GM19351 (cell line): ENCODE results near the gene FMOD.
A peak's percentile ranks its signal among the peaks of the same experiment; 100 is the strongest.

Experiments
- ATAC-seq: cut with Tn5 transposase; IDR thresholded peaks from one replicate; pipeline ENCODE4 v1.9.1; 2021; ENCODE audit warnings: mild to moderate bottlenecking, moderate library complexity; ENCODE audit not compliant: unreplicated experiment

Gene FMOD

DNA sequence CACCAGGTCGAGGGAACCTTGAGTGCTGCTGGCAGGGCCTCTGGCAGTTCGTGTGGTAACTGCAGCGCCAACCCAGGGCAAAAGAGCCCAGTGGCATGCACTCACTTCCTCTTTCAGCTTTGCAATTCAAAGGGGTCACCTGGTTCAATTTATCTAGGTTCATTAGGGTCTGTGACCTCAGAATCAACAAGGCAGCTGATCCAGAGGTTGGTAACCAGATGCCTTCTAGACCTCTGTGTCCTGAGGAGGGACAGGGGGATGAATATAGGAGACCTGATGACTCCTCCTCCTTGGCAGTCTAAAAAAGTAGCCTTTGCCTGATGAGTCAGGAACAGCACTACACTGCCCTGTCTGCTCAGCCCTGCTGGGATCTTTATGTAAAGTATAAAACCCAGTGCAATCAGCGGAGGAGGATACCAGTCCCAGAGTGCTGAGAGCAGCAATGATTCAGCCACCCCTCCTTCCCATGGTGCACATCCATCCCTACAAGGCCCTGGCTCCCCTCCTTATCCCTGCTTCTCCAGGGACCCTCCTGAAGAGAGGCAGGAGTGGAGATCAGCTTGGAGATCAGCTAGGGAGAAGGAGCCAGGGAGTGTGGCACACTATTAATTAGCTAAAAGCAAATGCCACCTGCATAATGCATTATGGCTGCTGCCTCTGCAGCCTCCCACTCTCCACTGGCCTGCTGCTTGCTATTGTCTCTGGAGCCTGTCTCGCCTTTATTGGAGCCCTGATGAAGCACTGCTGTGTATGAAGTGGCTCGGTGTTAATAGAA lies 11.2 kb upstream of the FMOD start:
- no peak for ATAC-seq

DNA sequence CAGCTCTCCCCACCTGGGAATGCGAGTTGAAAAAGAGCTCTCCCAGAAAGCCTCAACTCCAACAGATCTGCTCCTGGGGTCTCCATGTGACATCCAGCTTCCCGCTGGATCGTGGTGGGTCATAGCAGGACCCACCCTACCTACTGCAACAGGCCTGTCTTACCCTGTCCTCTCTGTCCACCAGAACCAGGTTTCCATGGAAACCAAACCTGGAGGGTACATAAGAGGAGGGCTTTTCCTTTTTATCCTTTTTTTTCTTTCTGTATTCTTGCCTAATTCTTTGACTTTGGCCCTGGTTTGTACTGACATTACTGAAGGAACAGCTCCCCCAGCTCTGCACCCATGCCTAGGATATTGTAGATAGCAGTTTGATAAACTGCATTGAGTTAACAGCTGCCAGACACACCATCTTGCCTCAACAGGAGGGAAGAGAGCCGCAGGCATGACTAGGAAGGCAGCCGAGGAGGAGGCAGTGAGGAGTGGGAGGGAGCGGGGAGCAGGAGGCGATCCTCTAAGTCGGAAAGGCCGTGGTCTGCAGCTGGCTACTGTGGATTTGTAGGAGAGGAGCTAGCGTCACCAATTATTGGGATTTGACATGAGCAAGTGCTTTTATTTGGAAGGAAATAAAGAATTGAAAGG lies 9.7 kb upstream of the FMOD start:
- ATAC-seq, result no peak

DNA sequence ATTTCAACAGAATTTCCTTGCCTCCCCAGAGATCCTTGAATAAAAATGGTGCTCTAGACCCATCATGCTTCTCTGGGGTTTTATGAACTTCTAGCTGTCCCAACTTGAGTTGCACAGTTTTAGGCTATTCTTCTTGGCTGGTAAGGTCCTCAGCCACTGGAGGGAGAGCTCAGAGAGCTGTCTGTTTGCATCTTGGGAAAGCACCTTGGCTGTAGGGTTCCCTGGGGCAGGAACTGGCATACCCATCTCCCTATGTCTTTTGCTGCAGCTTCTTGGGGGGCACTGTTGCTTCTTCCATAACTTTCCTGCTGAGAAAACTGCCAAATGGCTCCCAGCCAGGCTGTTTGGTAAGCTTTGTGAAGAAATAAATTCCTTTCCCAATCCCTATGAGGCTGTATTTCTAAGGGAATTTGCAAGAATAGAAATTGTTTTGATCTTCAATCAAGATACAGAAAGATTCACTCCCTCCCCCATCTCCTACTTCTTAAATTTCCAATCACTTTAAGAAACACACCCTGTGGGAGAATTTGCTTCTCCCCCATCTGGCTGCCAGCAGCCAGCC lies 8.2 kb upstream of the FMOD start:
- no peak for ATAC-seq

DNA sequence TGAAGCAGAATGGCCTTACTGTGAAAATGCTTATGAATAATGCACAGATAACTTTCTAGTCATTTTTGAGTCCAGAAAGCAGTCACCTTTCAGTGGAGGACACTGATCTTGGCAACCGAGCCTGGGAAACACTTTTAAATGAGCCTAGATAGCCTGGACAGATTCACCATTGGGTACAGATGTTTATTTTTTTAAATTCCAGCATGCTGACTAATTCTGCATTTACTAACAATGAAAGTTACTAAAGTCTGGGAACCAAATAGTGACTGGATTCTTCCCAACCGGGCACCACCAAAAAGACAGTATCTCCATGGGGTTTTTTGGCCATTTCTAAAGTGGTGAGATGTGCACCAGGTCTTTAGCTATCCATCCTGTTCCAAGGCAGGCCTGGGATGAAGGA lies 3.3 kb upstream of the FMOD start:
- ATAC-seq, result no peak

GRCh38 chr1:203353486-203353885 lies 2.6 kb upstream of the FMOD start:
- no peak for ATAC-seq

DNA sequence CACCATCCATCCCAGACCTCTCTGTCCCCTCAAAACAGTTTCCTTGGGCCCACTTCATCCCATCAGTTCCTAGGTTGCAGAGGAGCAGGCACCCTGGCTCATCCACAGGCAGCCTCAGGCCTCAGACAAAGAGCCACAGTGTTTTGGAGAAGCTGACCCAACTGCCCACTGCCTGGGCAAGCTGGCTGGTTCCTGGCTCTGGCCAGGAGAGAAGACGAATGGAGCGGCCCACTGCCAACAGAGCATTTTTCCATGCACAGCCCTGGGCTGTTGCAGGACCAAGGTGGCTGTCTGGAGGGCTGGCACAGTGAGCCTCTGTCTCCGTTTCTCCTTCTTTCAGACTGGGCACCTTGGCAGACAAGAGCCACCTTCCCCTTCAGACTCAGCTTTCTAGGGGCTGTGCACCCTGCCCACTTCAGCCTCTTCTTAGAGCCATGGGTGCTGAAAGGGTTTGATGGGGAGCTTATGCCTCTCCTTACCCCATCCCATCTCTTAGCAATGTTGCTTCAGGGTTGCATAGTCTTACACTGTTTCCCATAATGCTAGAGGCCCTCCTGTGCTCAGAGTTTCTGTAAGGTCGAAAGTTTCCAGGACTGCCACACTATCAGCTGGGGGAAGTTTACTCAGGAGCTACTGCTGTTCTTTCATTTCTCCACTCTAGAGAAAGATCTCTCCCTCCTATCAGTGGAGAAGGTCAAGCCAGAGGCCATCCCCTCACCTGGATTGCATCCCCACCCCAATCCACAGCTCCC lies 973 bp downstream of the FMOD start:
- ATAC-seq, result no peak

DNA sequence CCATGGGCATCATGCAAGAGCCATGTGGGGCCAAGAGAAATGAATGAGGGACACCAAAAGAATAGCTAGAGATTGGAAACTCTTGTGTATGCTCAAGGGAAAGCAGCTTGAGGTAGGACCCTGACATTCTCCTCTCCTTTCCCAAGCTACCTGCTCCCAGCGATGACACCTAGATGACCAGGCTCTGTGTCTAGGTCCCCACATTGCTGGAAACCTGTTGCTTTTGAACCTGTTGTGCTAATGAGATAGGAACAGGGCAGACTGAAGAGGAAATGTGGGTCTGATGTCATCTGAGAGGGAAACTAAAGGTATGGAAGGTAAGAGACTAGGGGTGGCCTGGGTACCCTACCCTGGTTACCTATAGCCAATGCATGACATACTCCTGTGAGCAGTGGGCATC lies 1.8 kb downstream of the FMOD start:
- no peak for ATAC-seq

DNA sequence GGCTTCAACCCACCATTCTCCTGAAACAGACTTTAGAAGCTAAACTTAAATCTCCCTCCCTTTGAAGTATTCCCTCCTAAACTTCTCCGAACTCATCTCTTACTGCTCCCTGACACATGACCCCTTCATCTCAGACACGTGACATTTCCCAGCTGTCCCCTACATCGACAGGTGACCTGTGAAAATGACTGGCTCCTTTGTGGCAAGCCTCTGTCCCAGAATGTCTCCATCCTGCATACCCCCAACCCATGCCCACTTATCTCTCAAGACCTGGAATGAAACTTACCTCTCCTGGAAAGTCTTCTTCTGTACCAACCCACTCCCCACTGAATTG lies 4.2 kb downstream of the FMOD start:
- ATAC-seq, result no peak

DNA sequence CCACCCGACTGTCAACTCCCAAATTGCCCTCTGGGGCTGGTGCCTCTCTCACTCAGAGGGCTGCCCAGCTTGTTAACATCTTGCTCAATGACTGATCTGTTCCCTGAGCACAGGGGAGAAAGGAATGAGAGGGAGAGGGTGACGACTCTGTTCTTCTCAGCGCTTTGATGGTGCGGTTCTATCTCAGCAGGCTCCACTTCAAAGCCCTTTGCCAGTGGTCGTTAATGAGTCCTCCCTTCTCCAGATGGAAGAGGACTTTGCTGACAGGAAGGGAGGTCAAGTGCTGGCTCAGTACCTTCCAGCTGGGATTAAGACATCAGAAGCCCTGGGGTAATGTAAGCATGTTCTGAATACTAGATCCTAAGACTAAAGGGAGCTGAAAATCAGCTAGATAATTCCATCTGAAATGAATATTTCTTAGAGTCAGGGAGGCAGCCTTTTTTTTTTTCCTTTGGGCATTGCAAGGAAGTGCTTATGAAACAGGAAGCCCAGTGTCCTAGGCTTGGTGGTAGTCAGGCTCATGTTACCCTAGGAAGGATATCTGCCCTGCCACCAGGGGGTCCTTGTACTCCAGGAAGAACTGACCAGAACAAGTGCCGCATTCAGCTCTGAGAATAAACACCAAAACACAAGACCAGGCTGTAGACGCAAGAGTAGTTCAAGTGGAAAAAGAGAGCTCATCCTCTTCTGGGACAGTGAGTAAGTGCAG lies 4.7 kb downstream of the FMOD start:
- no peak for ATAC-seq

GRCh38 chr1:203343956-203344754 lies 6.8 kb downstream of the FMOD start:
- no peak for ATAC-seq

- no peak for ATAC-seq
Measured at GRCh38 chr1:203342192-203342940, 8.6 kb downstream of the FMOD start.

GRCh38 chr1:203340112-203340790 lies 10.7 kb downstream of the FMOD start:
- ATAC-seq, result no peak

GRCh38 chr1:203338335-203339036 lies 12.4 kb downstream of the FMOD start:
- ATAC-seq, result no peak

- no peak for ATAC-seq
Measured at GRCh38 chr1:203336097-203336496, 14.8 kb downstream of the FMOD start.

GRCh38 chr1:203335503-203335902 lies 15.4 kb downstream of the FMOD start:
- ATAC-seq, result no peak

DNA sequence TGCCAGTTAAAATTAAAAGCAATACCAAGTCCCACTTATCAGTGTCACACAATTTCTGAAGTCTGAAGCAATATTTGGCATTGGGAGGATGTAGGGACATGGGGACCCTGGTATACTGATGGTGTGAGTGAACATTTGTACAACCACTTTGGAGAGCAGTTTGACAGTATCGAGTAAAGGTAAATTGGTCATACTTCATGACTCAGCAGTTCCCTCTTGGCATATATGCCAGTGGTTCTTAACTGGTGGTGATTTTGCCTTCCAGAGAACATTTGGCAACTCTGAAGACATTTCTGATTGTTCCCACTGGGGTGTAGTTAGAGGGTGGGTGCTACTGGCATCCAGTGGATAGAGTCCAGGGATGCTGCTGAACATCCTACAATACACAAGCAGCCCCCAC lies 19.7 kb downstream of the FMOD start:
- ATAC-seq, result no peak

GRCh38 chr1:203328714-203329122 lies 22.2 kb downstream of the FMOD start:
- ATAC-seq, result no peak

GRCh38 chr1:203327684-203328457 lies 23.1 kb downstream of the FMOD start:
- peak; percentile 28 for ATAC-seq
